ENCODE measurements around the gene HINT2.

The HINT2 gene

DNA sequence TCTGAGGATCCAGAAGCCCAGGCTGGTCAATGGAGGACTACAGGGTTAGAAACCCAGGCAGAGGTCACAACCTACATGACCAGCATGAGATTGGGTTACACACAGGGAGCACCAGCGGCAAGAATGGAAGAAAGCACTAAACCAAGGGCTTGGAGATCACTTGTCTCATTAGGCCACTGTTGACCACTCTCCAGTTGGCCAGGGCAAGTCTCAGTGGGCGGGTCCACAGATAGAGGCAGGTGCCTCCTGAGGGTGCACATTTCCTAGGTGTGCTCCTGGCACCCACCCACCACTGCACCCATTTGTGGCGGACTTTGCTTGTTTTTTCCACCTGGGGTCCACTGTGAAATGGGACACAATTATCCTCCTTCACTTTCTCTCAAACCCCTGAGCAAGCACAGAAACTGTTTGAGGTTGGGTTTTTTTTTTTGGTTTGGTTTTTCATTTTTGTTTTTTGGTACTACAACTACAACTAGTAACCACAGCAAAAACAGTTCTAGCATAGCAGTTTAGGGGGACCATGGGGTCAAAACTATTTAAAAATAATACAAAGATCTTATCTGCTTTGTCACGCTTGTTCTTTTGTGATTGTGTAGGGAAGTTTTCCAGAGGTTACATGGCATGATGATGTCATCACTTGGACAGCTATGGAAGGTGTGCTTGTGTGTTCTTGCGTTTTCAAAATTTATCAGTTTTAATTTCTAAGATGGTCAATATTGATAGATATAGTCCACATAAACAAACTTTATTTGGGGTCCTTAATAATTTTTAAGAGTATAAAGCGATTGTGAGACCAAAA is 17.3 kb downstream of the HINT2 start:
- no peak overlapping the region for H3K9ac ChIP-seq (ENCODE audit: low read length in 5 of 5)
- H3K27me3 ChIP-seq (ENCODE audit: control insufficient read depth in 5 of 5, insufficient read depth in 4 of 5, low read length in 5 of 5), result no peaks in the 10 kb centered on the region
- H3K9me3 ChIP-seq (ENCODE audit: control insufficient read depth in 5 of 5, low read length in 5 of 5), result no peaks in the 10 kb centered on the region
- H3K27ac ChIP-seq (ENCODE audit: low read depth, low read length), result no peak overlapping the region
- peaks cover 0 to 30% (median 26%) of the 10 kb centered on the region in 5 donors for H3K4me1 ChIP-seq (ENCODE audit: control insufficient read depth in 5 of 5, insufficient read depth in 5 of 5, low read length in 5 of 5)
- H3K4me3 ChIP-seq (ENCODE audit: low read depth in 1 of 5, low read length in 5 of 5), result no peak overlapping the region
- peaks cover 2 to 30% (median 25%) of the 10 kb centered on the region in 5 donors for H3K36me3 ChIP-seq (ENCODE audit: control insufficient read depth in 5 of 5, insufficient read depth in 5 of 5, low read length in 5 of 5)

DNA sequence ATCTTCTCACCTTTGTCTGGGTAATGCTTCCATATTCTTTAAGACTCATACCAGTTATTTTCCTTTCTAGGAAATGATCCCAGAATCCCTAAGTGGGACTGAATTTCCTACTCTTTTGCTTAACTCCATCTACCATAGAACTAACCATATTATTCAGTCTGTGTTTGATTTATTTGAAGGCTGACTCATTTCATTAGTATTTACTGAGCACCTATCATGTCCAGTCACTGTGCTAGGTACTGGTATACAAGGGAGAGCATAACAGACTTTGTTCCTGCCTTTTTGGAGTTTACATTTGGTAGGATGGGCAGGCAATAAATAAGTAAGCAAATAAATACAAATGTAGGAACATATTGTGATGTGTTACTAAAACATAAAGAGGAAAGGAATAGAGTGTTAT is 19.1 kb downstream of the HINT2 start:
- Histone ChIP-seq H3K27ac (ENCODE audit: low read depth, low read length) (no peak overlapping the region), H3K4me3 (ENCODE audit: low read depth in 1 of 5, low read length in 5 of 5) (no peak overlapping the region)

DNA sequence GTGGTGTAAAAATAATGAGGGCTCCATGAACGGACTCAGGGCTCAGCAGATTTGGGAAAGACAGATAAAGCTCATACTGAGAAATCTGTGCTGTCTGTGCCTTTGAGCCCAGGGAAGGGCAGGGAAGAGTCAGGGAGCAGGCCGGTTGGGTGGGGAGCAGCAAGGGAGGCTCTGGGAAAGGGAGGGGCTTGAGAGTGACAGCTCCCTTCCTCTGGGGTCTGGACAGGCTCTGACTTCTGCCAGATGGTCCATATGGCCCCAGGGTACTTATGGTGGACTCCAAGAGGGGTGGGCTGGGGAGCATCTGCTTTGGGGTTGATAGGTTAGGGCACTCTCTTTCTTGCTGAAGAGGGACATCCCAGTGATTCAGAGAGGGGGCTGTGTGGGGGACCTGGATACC is 21.4 kb downstream of the HINT2 start:
- Histone ChIP-seq H3K4me3 (ENCODE audit: low read depth in 1 of 5, low read length in 5 of 5) (peak overlapping the region in 3 of 5 donors; percentile 10 to 41 (median 27)), H3K4me1 (ENCODE audit: control insufficient read depth in 5 of 5, insufficient read depth in 5 of 5, low read length in 5 of 5) (peaks cover 0 to 44% (median 41%) of the 10 kb centered on the region in 5 donors), H3K27me3 (ENCODE audit: control insufficient read depth in 5 of 5, insufficient read depth in 4 of 5, low read length in 5 of 5) (no peaks in the 10 kb centered on the region), H3K27ac (ENCODE audit: low read depth, low read length) (no peak overlapping the region), H3K9me3 (ENCODE audit: control insufficient read depth in 5 of 5, low read length in 5 of 5) (no peaks in the 10 kb centered on the region), H3K9ac (ENCODE audit: low read length in 5 of 5) (peak overlapping the region in 3 of 5 donors; percentile 33 to 54 (median 48)), H3K36me3 (ENCODE audit: control insufficient read depth in 5 of 5, insufficient read depth in 5 of 5, low read length in 5 of 5) (no peaks in the 10 kb centered on the region)

More for the DNA sequence above, 19.1 kb downstream of the HINT2 start:
- Histone ChIP-seq H3K27me3 (ENCODE audit: control insufficient read depth in 5 of 5, insufficient read depth in 4 of 5, low read length in 5 of 5) (no peaks in the 10 kb centered on the region), H3K4me1 (ENCODE audit: control insufficient read depth in 5 of 5, insufficient read depth in 5 of 5, low read length in 5 of 5) (peaks cover 0 to 39% (median 35%) of the 10 kb centered on the region in 5 donors), H3K9me3 (ENCODE audit: control insufficient read depth in 5 of 5, low read length in 5 of 5) (no peaks in the 10 kb centered on the region), H3K9ac (ENCODE audit: low read length in 5 of 5) (no peak overlapping the region), H3K36me3 (ENCODE audit: control insufficient read depth in 5 of 5, insufficient read depth in 5 of 5, low read length in 5 of 5) (peaks cover 0 to 12% (median 9%) of the 10 kb centered on the region in 5 donors)

DNA sequence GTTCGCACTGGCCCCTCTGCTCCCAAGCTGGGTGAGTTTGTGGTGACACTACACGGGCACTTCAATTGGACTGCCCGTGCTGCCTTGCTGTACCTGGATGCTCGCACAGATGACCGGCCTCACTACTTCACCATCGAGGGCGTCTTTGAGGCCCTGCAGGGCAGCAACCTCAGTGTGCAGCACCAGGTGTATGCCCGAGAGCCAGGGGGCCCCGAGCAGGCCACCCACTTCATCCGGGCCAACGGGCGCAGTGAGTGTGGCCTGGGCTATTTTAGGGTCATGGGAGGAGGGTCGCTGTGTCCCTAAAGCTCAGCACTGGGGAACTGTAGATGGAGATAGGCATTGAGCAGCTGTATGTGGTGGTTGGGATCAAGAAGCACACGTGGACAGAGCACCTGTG is 22.0 kb downstream of the HINT2 start:
- no peaks in the 10 kb centered on the region for H3K36me3 ChIP-seq (ENCODE audit: control insufficient read depth in 5 of 5, insufficient read depth in 5 of 5, low read length in 5 of 5)
- peak overlapping the region; percentile 10 to 51 (median 39) for H3K4me3 ChIP-seq (ENCODE audit: low read depth in 1 of 5, low read length in 5 of 5)
- peaks cover 0 to 44% (median 41%) of the 10 kb centered on the region in 5 donors for H3K4me1 ChIP-seq (ENCODE audit: control insufficient read depth in 5 of 5, insufficient read depth in 5 of 5, low read length in 5 of 5)
- H3K9me3 ChIP-seq (ENCODE audit: control insufficient read depth in 5 of 5, low read length in 5 of 5), result no peaks in the 10 kb centered on the region
- H3K9ac ChIP-seq (ENCODE audit: low read length in 5 of 5), result peak overlapping the region in 3 of 5 donors; percentile 5 to 65 (median 33)
- no peak overlapping the region for H3K27ac ChIP-seq (ENCODE audit: low read depth, low read length)
- H3K27me3 ChIP-seq (ENCODE audit: control insufficient read depth in 5 of 5, insufficient read depth in 4 of 5, low read length in 5 of 5), result no peaks in the 10 kb centered on the region

DNA sequence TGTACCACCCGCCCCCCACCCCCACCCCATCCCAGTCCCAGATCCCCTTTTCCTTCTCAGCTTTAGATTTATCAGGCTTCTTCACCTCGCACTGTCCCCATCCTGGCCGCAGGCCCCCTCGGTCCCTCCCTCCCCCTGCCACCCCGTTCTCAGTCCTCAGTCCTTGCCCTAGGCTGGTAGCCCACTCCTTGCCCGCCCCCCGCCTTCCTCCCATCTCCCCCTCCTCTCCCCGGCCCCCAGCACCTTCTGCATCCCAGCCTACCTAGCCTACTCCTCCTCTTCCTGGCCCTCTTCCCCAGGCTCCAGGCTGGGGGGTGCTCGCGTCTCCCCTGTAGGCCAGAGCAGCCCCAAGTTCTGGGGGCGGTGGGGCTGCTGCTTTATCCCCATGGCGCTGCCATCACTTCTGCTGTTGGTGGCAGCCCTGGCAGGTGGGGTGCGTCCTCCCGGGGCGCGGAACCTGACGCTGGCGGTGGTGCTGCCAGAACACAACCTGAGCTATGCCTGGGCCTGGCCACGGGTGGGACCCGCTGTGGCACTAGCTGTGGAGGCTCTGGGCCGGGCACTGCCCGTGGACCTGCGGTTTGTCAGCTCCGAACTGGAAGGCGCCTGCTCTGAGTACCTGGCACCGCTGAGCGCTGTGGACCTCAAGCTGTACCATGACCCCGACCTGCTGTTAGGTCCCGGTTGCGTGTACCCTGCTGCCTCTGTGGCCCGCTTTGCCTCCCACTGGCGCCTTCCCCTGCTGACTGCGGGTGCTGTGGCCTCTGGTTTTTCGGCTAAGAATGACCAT is 22.6 kb downstream of the HINT2 start:
- Histone ChIP-seq H3K27ac (ENCODE audit: low read depth, low read length) (no peak overlapping the region), H3K9me3 (ENCODE audit: control insufficient read depth in 5 of 5, low read length in 5 of 5) (no peaks in the 10 kb centered on the region), H3K36me3 (ENCODE audit: control insufficient read depth in 5 of 5, insufficient read depth in 5 of 5, low read length in 5 of 5) (no peaks in the 10 kb centered on the region), H3K27me3 (ENCODE audit: control insufficient read depth in 5 of 5, insufficient read depth in 4 of 5, low read length in 5 of 5) (no peaks in the 10 kb centered on the region), H3K9ac (ENCODE audit: low read length in 5 of 5) (peak overlapping the region in 3 of 5 donors; percentile 5 to 65 (median 57)), H3K4me3 (ENCODE audit: low read depth in 1 of 5, low read length in 5 of 5) (peak overlapping the region in 4 of 5 donors; percentile 39 to 69 (median 56)), H3K4me1 (ENCODE audit: control insufficient read depth in 5 of 5, insufficient read depth in 5 of 5, low read length in 5 of 5) (peaks cover 0 to 44% (median 41%) of the 10 kb centered on the region in 5 donors)

DNA sequence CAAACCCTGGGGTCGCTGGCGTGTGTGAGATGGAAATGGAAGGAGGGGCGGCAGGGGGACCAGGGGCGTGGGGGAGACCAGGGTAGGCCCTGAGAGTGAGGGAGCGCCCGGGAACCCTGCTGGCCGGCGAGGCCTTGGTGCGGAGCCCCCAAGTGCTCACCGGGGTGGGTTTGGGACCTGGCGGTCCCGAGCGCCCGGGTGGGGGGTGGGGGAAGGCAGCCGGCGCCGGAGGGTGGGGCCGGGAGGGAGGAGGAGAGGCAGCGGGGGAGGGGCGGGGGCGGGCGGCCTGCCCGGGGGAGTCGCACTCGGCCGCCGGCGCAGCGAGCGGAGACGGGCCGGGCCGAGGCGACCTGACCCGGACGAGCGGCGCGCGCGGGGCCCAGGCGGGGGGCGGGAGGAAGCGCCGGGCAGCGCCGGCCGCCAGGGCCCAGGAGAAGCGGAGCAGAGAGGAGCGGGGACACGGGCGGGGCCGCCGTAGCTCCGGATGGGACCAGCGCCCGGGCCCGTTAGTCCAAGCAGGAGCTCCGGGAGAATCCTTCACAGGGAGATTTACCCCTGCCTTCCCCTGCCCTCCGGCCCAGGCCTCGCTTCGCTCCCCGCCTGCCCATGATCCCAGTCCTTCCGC is 23.4 kb downstream of the HINT2 start, which contains the start of gene NPR2:
Gene NPR2 (plus strand): TSS at position 295 of the 625 bp plus-strand sequence. CDS start 818 bp downstream, outside the sequence.
- peak within 1 kb of the TSS in 4 of 5 donors; percentile 57 to 80 (median 73) for H3K9ac ChIP-seq (ENCODE audit: low read length in 5 of 5)
- H3K27ac ChIP-seq (ENCODE audit: low read depth, low read length), result peak within 1 kb of the TSS; percentile 69
- H3K4me1 ChIP-seq (ENCODE audit: control insufficient read depth in 5 of 5, insufficient read depth in 5 of 5, low read length in 5 of 5), result peaks cover 0 to 44% (median 41%) of the 10 kb centered on the region in 5 donors
- H3K36me3 ChIP-seq (ENCODE audit: control insufficient read depth in 5 of 5, insufficient read depth in 5 of 5, low read length in 5 of 5), result no peaks in the 10 kb centered on the region
- H3K27me3 ChIP-seq (ENCODE audit: control insufficient read depth in 5 of 5, insufficient read depth in 4 of 5, low read length in 5 of 5), result no peaks in the 10 kb centered on the region
- H3K4me3 ChIP-seq (ENCODE audit: low read depth in 1 of 5, low read length in 5 of 5), result peak within 1 kb of the TSS; percentile 61 to 69 (median 62)
- no peaks in the 10 kb centered on the region for H3K9me3 ChIP-seq (ENCODE audit: control insufficient read depth in 5 of 5, low read length in 5 of 5)

DNA sequence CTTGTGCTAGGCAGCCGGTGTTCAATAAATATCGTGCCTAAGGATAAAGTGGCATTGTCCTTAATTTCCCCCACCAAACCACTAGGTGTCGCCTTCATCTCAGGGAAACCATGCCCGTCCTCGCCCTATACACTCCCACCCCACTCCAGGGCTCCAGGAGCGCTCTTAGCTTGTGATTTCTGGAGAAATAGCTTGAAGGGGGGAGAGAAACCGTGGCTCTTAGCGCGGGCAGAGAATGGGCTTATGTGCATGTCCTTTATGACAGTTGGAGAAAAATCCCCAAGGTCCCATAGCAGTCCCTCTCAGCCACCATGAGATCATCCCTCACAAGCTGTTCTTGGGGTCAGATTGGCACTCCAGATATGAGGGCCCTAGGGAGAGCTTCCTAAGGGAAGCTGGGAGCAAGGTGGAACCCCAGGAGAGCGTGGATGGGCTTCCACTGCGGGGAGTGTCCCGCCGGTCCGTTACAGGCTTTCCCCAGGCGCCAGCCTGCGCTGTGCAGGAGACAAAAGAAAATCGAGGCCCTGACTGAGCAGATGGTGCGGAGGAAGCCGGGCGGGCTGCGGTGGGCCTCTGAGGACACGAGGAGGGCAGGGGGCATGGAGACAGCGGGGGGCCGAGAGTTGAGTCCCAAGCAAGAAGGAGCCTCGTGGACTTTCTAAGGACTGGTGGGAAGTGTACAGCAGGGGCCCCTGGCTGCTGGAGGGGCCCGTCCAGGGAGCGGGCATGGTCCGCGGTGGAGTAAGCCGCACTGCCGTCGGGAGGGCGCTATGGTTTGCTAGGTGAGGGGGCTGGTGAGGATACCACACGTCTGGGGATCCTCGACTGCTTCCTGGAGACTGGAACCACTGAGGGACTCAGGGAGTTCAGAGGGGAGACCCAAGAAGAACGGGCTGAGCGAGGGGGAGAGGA is 24.2 kb downstream of the HINT2 start:
- Histone ChIP-seq H3K9me3 (ENCODE audit: control insufficient read depth in 5 of 5, low read length in 5 of 5) (no peaks in the 10 kb centered on the region), H3K36me3 (ENCODE audit: control insufficient read depth in 5 of 5, insufficient read depth in 5 of 5, low read length in 5 of 5) (no peaks in the 10 kb centered on the region), H3K27ac (ENCODE audit: low read depth, low read length) (peak overlapping the region; percentile 69), H3K4me3 (ENCODE audit: low read depth in 1 of 5, low read length in 5 of 5) (peak overlapping the region; percentile 11 to 61 (median 47)), H3K4me1 (ENCODE audit: control insufficient read depth in 5 of 5, insufficient read depth in 5 of 5, low read length in 5 of 5) (peaks cover 0 to 44% (median 41%) of the 10 kb centered on the region in 5 donors), H3K27me3 (ENCODE audit: control insufficient read depth in 5 of 5, insufficient read depth in 4 of 5, low read length in 5 of 5) (no peaks in the 10 kb centered on the region), H3K9ac (ENCODE audit: low read length in 5 of 5) (peak overlapping the region in 3 of 5 donors; percentile 2 to 37 (median 35))

DNA sequence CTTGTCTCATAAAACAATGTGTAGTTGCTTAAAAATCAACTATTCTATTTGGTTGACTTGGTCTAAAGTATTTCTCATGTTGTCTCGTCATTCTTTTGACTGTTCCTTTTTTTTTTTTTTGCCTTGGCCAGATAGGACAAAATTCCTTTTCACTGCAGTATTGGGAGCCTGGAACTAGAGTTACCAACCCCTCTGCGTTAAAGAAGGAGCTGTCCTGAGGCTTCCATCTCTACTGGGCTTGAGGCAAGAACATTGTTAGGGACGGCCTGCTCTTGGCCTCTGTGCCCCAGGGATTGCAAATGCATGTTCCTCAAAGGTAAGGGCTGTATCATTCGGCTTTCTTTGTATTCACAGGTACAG is 24.8 kb downstream of the HINT2 start:
- Histone ChIP-seq H3K27me3 (ENCODE audit: control insufficient read depth in 5 of 5, insufficient read depth in 4 of 5, low read length in 5 of 5) (no peaks in the 10 kb centered on the region), H3K9me3 (ENCODE audit: control insufficient read depth in 5 of 5, low read length in 5 of 5) (no peaks in the 10 kb centered on the region), H3K36me3 (ENCODE audit: control insufficient read depth in 5 of 5, insufficient read depth in 5 of 5, low read length in 5 of 5) (no peaks in the 10 kb centered on the region), H3K4me1 (ENCODE audit: control insufficient read depth in 5 of 5, insufficient read depth in 5 of 5, low read length in 5 of 5) (peaks cover 0 to 40% (median 38%) of the 10 kb centered on the region in 5 donors), H3K27ac (ENCODE audit: low read depth, low read length) (no peak overlapping the region), H3K4me3 (ENCODE audit: low read depth in 1 of 5, low read length in 5 of 5) (no peak overlapping the region), H3K9ac (ENCODE audit: low read length in 5 of 5) (no peak overlapping the region)

DNA sequence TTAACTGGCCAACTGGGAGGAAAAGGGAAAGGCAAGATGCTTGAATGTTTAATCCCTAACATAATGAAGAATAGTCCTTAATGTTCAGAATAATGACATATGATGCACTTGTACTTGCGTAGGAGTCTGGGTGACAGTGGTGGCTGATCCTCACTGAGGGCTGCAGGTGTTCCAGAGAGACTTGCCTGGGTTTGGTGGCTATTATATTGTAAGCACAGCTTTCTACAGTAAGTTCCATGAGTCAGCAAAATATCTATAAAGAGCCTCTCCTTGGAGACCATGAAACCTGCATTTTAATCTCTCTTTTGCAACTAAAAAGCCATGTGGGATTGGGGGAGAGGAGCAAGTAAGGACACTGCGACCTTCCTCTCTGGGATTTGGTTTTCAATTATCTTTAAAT is 25.3 kb downstream of the HINT2 start:
- H3K27me3 ChIP-seq (ENCODE audit: control insufficient read depth in 5 of 5, insufficient read depth in 4 of 5, low read length in 5 of 5), result no peaks in the 10 kb centered on the region
- H3K36me3 ChIP-seq (ENCODE audit: control insufficient read depth in 5 of 5, insufficient read depth in 5 of 5, low read length in 5 of 5), result no peaks in the 10 kb centered on the region
- H3K4me3 ChIP-seq (ENCODE audit: low read depth in 1 of 5, low read length in 5 of 5), result no peak overlapping the region
- no peaks in the 10 kb centered on the region for H3K9me3 ChIP-seq (ENCODE audit: control insufficient read depth in 5 of 5, low read length in 5 of 5)
- H3K27ac ChIP-seq (ENCODE audit: low read depth, low read length), result no peak overlapping the region
- no peak overlapping the region for H3K9ac ChIP-seq (ENCODE audit: low read length in 5 of 5)
- H3K4me1 ChIP-seq (ENCODE audit: control insufficient read depth in 5 of 5, insufficient read depth in 5 of 5, low read length in 5 of 5), result peaks cover 0 to 35% (median 34%) of the 10 kb centered on the region in 5 donors
